GM12878 (cell line): Measurements from ENCODE around the gene IGLON5. TPM values are rescaled to one million over a fixed set of nuclear protein-coding genes. Genes with fewer than 3 reads are reported as not detected.

Source experiments
- CTCF ChIP-seq, 3 experiments: IDR thresholded peaks in 2 of 3; conservative IDR thresholded peaks in 1 of 3; 2 replicates each; pipeline ENCODE4 v1.5.1; 2011; ENCODE audit warnings: low read depth in 3 of 3, low read length in 3 of 3, mild to moderate bottlenecking in 3 of 3, control low read depth in 2 of 3, moderate library complexity in 2 of 3, inconsistent platforms in 1 of 3, mixed read lengths in 1 of 3; ENCODE audit not compliant: control insufficient read depth in 2 of 3, insufficient read depth in 1 of 3; ENCODE audit errors: extremely low read depth in 1 of 3
- CUX1 ChIP-seq: IDR thresholded peaks from 2 replicates; pipeline ENCODE4 v1.6.1; 2012; ENCODE audit warnings: improper control_type of control experiment, low read depth, low read length; ENCODE audit not compliant: insufficient replicate concordance
- ESRRA ChIP-seq: IDR thresholded peaks from 2 replicates; pipeline ENCODE4 v1.6.1; 2012; ENCODE audit warnings: mild to moderate bottlenecking, low read length, improper control_type of control experiment
- GABPA ChIP-seq: IDR thresholded peaks from 2 replicates; pipeline ENCODE4 v1.6.1; 2014; ENCODE audit warnings: antibody characterized with exemption, low read depth, mild to moderate bottlenecking, inconsistent platforms
- PKNOX1 ChIP-seq: fragments of 450-650 bp; IDR thresholded peaks from 2 replicates; pipeline ENCODE4 v1.6.1; 2016; ENCODE audit warnings: mild to moderate bottlenecking
- SMC3 ChIP-seq: IDR thresholded peaks from 2 replicates; pipeline ENCODE4 v1.6.1; 2011; ENCODE audit warnings: low read length, improper control_type of control experiment, borderline replicate concordance
- SP1 ChIP-seq: IDR thresholded peaks from one replicate; pipeline ENCODE4 v1.6.1; 2011; ENCODE audit warnings: low read depth, low read length
- ZNF384 ChIP-seq: IDR thresholded peaks from 2 replicates; pipeline ENCODE4 v1.6.1; 2012; ENCODE audit warnings: low read depth, mild to moderate bottlenecking, low read length, improper control_type of control experiment, borderline replicate concordance
- polyA plus RNA-seq, 11 experiments: library from polyadenylated mRNA; depleted of rRNA in 4 of 11; unstranded in 6 of 11; stranded (reverse) in 5 of 11; fragments of >200 nt; fragmentation: Nextera tagmentation in 4 of 11; fragmentation: Illumina TruSeq in 1 of 11; extraction: Ambion mirVana in 4 of 11; extraction: Trizol in 1 of 11; gene quantifications; 1 replicate in 1 of 11; 2 replicates in 10 of 11; pipeline versions ENCODE4 v1.2.1 to v1.2.3, GENCODE V29; 2011 to 2016; ENCODE audit warnings: inconsistent platforms in 2 of 11, missing spikeins in 2 of 11, low read depth in 1 of 11
- total RNA-seq, 4 experiments: library from RNA; depleted of rRNA in 3 of 4; stranded (reverse); fragments of >200 nt in 3 of 4; fragmentation: Illumina TruSeq in 1 of 4; extraction: Trizol in 1 of 4; gene quantifications; 2 replicates each; pipeline versions ENCODE4 v1.2.1 to v1.2.3, GENCODE V29; 2013 to 2021
- TF ChIP-seq, protein P1 (sequence below): fragments of 450-650 bp; IDR thresholded peaks from 2 replicates; pipeline ENCODE4 v1.6.1; 2017; ENCODE audit warnings: mild to moderate bottlenecking

The IGLON5 gene
- total and polyA plus RNA-seq, 10 of the 15 experiments (the other 5 are each of a cell fraction or from before 2014, with no cell fraction given), result not detected

DNA sequence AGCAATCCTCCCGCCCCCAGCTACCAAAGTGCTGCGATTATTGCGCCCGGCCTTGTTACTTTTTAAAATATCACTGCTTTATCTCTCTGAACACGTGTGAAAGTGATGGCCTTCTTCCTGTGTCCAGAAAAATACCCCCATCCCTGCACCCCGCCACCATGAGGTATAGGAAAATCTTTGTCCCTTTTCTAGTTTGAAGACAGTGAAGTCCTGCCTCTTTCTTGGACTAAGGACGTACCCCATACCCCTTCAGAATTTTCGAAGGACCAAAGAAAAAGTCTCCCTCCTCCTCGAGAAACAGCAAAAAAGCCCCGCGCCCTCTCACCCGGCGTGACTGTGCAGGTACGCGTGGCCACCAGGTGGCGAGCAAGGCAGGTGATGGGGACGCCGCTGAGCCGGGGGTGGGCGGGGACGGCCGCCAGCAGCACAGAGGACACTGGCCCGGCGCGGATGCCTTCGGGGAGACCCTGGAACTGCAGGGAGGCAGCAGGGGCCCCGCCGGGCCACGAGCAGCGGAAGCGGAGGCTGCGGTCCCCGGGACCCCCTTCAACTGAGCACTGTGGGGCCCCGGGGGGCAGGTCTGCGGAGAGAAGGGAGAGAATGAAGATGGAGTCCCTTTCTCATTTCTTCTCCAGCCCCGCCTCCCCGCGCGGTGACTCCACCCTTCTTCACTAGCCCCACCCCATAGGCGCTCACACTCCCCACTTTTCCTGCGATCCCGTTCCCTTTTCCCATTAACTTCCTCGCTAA, 27.3 kb downstream of the IGLON5 start (continued):
- no peak for TF ChIP-seq ESRRA
- no peak for TF ChIP-seq PKNOX1
- TF ChIP-seq, protein P1, sequence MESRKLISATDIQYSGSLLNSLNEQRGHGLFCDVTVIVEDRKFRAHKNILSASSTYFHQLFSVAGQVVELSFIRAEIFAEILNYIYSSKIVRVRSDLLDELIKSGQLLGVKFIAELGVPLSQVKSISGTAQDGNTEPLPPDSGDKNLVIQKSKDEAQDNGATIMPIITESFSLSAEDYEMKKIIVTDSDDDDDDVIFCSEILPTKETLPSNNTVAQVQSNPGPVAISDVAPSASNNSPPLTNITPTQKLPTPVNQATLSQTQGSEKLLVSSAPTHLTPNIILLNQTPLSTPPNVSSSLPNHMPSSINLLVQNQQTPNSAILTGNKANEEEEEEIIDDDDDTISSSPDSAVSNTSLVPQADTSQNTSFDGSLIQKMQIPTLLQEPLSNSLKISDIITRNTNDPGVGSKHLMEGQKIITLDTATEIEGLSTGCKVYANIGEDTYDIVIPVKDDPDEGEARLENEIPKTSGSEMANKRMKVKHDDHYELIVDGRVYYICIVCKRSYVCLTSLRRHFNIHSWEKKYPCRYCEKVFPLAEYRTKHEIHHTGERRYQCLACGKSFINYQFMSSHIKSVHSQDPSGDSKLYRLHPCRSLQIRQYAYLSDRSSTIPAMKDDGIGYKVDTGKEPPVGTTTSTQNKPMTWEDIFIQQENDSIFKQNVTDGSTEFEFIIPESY, result no peak
- TF ChIP-seq GABPA, result no peak
- peak; percentile 86 for TF ChIP-seq SMC3
- peak; percentile 83 to 93 (median 88) for TF ChIP-seq CTCF (IDR thresholded peaks at IDR 0.05 in 2 of 3, conservative IDR thresholded peaks at IDR 0.05 in 1 of 3; ENCODE audit: control insufficient read depth in 2 of 3, extremely low read depth in 1 of 3, insufficient read depth in 1 of 3, low read depth in 3 of 3, low read length in 3 of 3)
- TF ChIP-seq ZNF384, result no peak
- no peak for TF ChIP-seq CUX1
- peak; percentile 46 for TF ChIP-seq SP1
